Stomach (tissue), 4 donors: Measurements from ENCODE around the gene PRUNE2.

Experiments used
- EP300 ChIP-seq: sonication (generic); formaldehyde crosslinking; IDR thresholded peaks from one replicate; pipeline ENCODE4 v1.6.1; 2017; ENCODE audit warnings: antibody characterized with exemption
- POLR2A ChIP-seq, 4 donors: fragments of 450-650 bp; IDR thresholded peaks; one replicate each; pipeline ENCODE4 v1.6.1; 2016; ENCODE audit warnings: antibody characterized with exemption in 4 of 4, control low read depth in 2 of 4, mild to moderate bottlenecking in 1 of 4, moderate library complexity in 1 of 4
- POLR2AphosphoS5 ChIP-seq, 3 donors: sonication (generic); formaldehyde crosslinking; IDR thresholded peaks; one replicate each; pipeline ENCODE4 v1.6.1; 2016; ENCODE audit warnings: antibody characterized with exemption in 3 of 3
- TF ChIP-seq, protein P1 (sequence below), 7 experiments: fragments of 450-650 bp in 4 of 7; fragments of 200-600 bp in 3 of 7; sonication (generic) in 3 of 7; IDR thresholded peaks; one replicate each; pipeline ENCODE4 v1.5.1; 2016 to 2019; ENCODE audit warnings: antibody characterized with exemption in 7 of 7, control low read depth in 2 of 7, mild to moderate bottlenecking in 1 of 7

DNA sequence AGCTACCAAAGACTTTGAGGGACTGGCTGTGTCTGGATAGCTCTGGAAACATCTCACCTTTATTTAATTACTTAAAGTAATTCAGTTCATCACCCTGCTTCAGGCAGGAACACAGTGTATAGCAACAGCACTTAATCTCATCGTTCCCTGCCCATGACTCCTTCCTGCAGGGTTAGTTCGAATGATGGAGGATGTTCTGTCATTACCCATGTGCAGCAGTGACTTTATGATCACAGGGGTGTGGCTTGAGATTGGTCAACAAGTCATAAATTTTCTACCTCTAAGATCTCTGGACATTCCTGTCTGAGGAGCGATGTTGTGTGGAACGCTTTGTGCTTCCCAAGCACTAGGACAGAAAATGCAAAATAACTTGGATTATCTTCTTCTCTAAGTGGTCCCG lies 37.1 kb upstream of the PRUNE2 start:
- TF ChIP-seq, protein P1, sequence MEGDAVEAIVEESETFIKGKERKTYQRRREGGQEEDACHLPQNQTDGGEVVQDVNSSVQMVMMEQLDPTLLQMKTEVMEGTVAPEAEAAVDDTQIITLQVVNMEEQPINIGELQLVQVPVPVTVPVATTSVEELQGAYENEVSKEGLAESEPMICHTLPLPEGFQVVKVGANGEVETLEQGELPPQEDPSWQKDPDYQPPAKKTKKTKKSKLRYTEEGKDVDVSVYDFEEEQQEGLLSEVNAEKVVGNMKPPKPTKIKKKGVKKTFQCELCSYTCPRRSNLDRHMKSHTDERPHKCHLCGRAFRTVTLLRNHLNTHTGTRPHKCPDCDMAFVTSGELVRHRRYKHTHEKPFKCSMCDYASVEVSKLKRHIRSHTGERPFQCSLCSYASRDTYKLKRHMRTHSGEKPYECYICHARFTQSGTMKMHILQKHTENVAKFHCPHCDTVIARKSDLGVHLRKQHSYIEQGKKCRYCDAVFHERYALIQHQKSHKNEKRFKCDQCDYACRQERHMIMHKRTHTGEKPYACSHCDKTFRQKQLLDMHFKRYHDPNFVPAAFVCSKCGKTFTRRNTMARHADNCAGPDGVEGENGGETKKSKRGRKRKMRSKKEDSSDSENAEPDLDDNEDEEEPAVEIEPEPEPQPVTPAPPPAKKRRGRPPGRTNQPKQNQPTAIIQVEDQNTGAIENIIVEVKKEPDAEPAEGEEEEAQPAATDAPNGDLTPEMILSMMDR (IDR thresholded peaks at IDR 0.05), result no peak
- no peak for TF ChIP-seq POLR2AphosphoS5 (IDR thresholded peaks at IDR 0.05)
- TF ChIP-seq POLR2A (IDR thresholded peaks at IDR 0.05), result no peak
- no peak for TF ChIP-seq EP300
